Ascending aorta (tissue), 2 donors: ENCODE results near the gene MT1M. TPM values are rescaled to one million over a fixed set of nuclear protein-coding genes. Genes with fewer than 3 reads are reported as not detected.

Experiments used
- DNase-seq, 2 donors: peaks; one replicate each; pipeline ENCODE4 v3.0.0-alpha.2; 2019; ENCODE audit warnings: low spot score in 2 of 2
- H3K27ac ChIP-seq, 2 donors: fragments of 200-600 bp; sonication (generic); one replicate each; pipeline ENCODE4 v1.5.1; 2016 to 2017; ENCODE audit warnings: mild to moderate bottlenecking in 1 of 2
- H3K27me3 ChIP-seq: fragments of 200-600 bp; sonication (generic); one replicate; pipeline ENCODE4 v1.5.1; 2017
- H3K36me3 ChIP-seq, 2 donors: fragments of 200-600 bp; sonication (generic); one replicate each; pipeline ENCODE4 v1.5.1; 2016
- H3K4me1 ChIP-seq, 2 donors: fragments of 200-600 bp; sonication (generic); one replicate each; pipeline ENCODE4 v1.5.1; 2016 to 2017; ENCODE audit warnings: mild to moderate bottlenecking in 1 of 2
- H3K4me3 ChIP-seq, 2 donors: fragments of 200-600 bp; sonication (generic); one replicate each; pipeline ENCODE4 v1.5.1; 2016 to 2017; ENCODE audit warnings: mild to moderate bottlenecking in 1 of 2
- H3K9me3 ChIP-seq, 2 donors: fragments of 200-600 bp; sonication (generic); one replicate each; pipeline ENCODE4 v1.5.1; 2016
- CTCF ChIP-seq, 3 experiments: fragments of 200-600 bp in 2 of 3; fragments of 450-650 bp in 1 of 3; sonication (generic) in 2 of 3; IDR thresholded peaks; one replicate each; pipeline ENCODE4 v1.5.1; 2016 to 2019; ENCODE audit warnings: antibody characterized with exemption in 3 of 3, mild to moderate bottlenecking in 1 of 3, moderate library complexity in 1 of 3
- intact Hi-C: fragments of 100-400 bp; cut with DNase I; formaldehyde crosslinking; loops from one replicate; pipeline ENCODE4 v1.15.1; 2023
- total RNA-seq: library from RNA; depleted of rRNA; stranded (reverse); fragments of >200 nt; gene quantifications from one replicate; pipeline ENCODE4 v1.1.0, GENCODE V29; 2016

Gene MT1M
- total RNA-seq, 1 donor from 2014 or later = 105 TPM

GRCh38 chr16:56589141-56590039, 43.1 kb upstream of the MT1M start, which contains the start of gene MT3:
Gene MT3 (plus strand): TSS chr16:56589528. CDS start chr16:56589591, 63 bp downstream.
- Histone ChIP-seq H3K36me3 (no peaks in the 10 kb centered on the region), H3K4me3 (peak within 1 kb of the TSS; percentile 59 to 65), H3K27ac (no peak within 1 kb of the TSS), H3K4me1 (peaks cover 6 to 8% of the 10 kb centered on the region in 2 donors), H3K27me3 (peaks cover 5% of the 10 kb centered on the region), H3K9me3 (no peaks in the 10 kb centered on the region)
- no peak for TF ChIP-seq CTCF (IDR thresholded peaks at IDR 0.05)
- DNase-seq = peak in 1 of 2 donors; percentile 49
- intact Hi-C loops = no loop called here

GRCh38 chr16:56591377-56592060, 40.9 kb upstream of the MT1M start:
- Histone ChIP-seq H3K36me3 (no peaks in the 10 kb centered on the region), H3K4me3 (no peak overlapping the region), H3K27ac (no peak overlapping the region), H3K27me3 (peaks cover 5% of the 10 kb centered on the region), H3K4me1 (peaks cover 6 to 8% of the 10 kb centered on the region in 2 donors), H3K9me3 (no peaks in the 10 kb centered on the region)
- peak in 1 of 2 donors; percentile 22 for DNase-seq
- TF ChIP-seq CTCF (IDR thresholded peaks at IDR 0.05) = no peak
- intact Hi-C loops = no loop called here

GRCh38 chr16:56593573-56594291, 38.7 kb upstream of the MT1M start:
- Histone ChIP-seq H3K27ac (no peak overlapping the region), H3K27me3 (peaks cover 5% of the 10 kb centered on the region), H3K4me3 (no peak overlapping the region), H3K9me3 (no peaks in the 10 kb centered on the region), H3K36me3 (no peaks in the 10 kb centered on the region), H3K4me1 (peaks cover 6 to 8% of the 10 kb centered on the region in 2 donors)
- intact Hi-C loops = no loop called here
- TF ChIP-seq CTCF (IDR thresholded peaks at IDR 0.05) = no peak
- no peak for DNase-seq

- no peaks in the 10 kb centered on the region for H3K9me3 ChIP-seq
- intact Hi-C loops = no loop called here
- TF ChIP-seq CTCF (IDR thresholded peaks at IDR 0.05) = no peak
- no peak overlapping the region for H3K4me3 ChIP-seq
- H3K36me3 ChIP-seq = no peaks in the 10 kb centered on the region
- peaks cover under 1% of the 10 kb centered on the region for H3K27me3 ChIP-seq
- H3K27ac ChIP-seq = no peak overlapping the region
- DNase-seq = no peak
- peaks cover 1 to 5% of the 10 kb centered on the region in 2 donors for H3K4me1 ChIP-seq
Measured at GRCh38 chr16:56594292-56594619, 38.2 kb upstream of the MT1M start.

- H3K27ac ChIP-seq = no peak overlapping the region
- TF ChIP-seq CTCF (IDR thresholded peaks at IDR 0.05) = peak; percentile 36 to 69 (median 50)
- H3K4me3 ChIP-seq = no peak overlapping the region
- H3K36me3 ChIP-seq = no peaks in the 10 kb centered on the region
- intact Hi-C loops = loop anchor here (2.0 kb wide), 1 partner anchor 84 kb away; no protein-coding TSS in a partner anchor
- no peak for DNase-seq
- no peaks in the 10 kb centered on the region for H3K27me3 ChIP-seq
- no peaks in the 10 kb centered on the region for H3K9me3 ChIP-seq
- no peaks in the 10 kb centered on the region for H3K4me1 ChIP-seq
Measured at GRCh38 chr16:56600398-56600999, 32.0 kb upstream of the MT1M start.
